ENCODE data around the gene HOXA3.

DNA sequence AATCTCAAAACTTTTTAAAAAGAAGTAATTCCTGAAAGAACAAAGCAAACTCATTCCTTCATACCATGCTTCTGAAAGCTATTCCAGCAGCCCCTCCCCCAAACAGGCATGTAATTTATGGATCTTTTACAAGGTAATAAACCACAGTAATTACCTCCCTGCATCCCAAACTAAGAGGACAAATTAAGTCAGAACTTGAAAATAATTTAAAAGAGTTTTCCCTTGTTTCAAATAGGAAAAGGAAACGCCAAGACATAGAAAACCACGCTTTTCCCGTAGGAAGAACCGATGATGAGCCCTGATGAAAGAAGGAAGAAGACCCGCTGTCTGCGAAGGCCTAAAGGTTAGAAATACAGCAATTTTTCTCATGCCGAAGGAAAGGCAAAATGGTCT, 30.7 kb downstream of the HOXA3 start:
- TF ChIP-seq, protein P1, sequence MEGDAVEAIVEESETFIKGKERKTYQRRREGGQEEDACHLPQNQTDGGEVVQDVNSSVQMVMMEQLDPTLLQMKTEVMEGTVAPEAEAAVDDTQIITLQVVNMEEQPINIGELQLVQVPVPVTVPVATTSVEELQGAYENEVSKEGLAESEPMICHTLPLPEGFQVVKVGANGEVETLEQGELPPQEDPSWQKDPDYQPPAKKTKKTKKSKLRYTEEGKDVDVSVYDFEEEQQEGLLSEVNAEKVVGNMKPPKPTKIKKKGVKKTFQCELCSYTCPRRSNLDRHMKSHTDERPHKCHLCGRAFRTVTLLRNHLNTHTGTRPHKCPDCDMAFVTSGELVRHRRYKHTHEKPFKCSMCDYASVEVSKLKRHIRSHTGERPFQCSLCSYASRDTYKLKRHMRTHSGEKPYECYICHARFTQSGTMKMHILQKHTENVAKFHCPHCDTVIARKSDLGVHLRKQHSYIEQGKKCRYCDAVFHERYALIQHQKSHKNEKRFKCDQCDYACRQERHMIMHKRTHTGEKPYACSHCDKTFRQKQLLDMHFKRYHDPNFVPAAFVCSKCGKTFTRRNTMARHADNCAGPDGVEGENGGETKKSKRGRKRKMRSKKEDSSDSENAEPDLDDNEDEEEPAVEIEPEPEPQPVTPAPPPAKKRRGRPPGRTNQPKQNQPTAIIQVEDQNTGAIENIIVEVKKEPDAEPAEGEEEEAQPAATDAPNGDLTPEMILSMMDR (IDR thresholded peaks at IDR 0.05) = no peak
- no peak for TF ChIP-seq SP1 (CRISPR knock-in tag; conservative IDR thresholded peaks at IDR 0.05)
- no peak for TF ChIP-seq ZNF416 (CRISPR knock-in tag; IDR thresholded peaks at IDR 0.05)
- TF ChIP-seq NR1H2 (CRISPR knock-in tag; IDR thresholded peaks at IDR 0.05) = no peak
- no peak for TF ChIP-seq JUN (CRISPR knock-in tag; IDR thresholded peaks at IDR 0.05)
- TF ChIP-seq, protein P2, sequence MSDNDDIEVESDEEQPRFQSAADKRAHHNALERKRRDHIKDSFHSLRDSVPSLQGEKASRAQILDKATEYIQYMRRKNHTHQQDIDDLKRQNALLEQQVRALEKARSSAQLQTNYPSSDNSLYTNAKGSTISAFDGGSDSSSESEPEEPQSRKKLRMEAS (CRISPR knock-in tag; IDR thresholded peaks at IDR 0.05) = no peak
- TF ChIP-seq, protein P3, sequence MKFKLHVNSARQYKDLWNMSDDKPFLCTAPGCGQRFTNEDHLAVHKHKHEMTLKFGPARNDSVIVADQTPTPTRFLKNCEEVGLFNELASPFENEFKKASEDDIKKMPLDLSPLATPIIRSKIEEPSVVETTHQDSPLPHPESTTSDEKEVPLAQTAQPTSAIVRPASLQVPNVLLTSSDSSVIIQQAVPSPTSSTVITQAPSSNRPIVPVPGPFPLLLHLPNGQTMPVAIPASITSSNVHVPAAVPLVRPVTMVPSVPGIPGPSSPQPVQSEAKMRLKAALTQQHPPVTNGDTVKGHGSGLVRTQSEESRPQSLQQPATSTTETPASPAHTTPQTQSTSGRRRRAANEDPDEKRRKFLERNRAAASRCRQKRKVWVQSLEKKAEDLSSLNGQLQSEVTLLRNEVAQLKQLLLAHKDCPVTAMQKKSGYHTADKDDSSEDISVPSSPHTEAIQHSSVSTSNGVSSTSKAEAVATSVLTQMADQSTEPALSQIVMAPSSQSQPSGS (CRISPR knock-in tag; IDR thresholded peaks at IDR 0.05; ENCODE audit: borderline replicate concordance, low read depth) = no peak
- no peak for TF ChIP-seq ZNF671 (CRISPR knock-in tag; IDR thresholded peaks at IDR 0.05)
- no peak for TF ChIP-seq TP53 (CRISPR knock-in tag; IDR thresholded peaks at IDR 0.05)
- TF ChIP-seq, protein P4, sequence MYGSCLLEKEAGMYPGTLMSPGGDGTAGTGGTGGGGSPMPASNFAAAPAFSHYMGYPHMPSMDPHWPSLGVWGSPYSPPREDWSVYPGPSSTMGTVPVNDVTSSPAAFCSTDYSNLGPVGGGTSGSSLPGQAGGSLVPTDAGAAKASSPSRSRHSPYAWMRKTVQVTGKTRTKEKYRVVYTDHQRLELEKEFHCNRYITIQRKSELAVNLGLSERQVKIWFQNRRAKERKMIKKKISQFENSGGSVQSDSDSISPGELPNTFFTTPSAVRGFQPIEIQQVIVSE (CRISPR knock-in tag; IDR thresholded peaks at IDR 0.05; ENCODE audit: borderline replicate concordance) = no peak
- no peak for TF ChIP-seq ATF1 (CRISPR knock-in tag; IDR thresholded peaks at IDR 0.05)
- TF ChIP-seq FOXP1 (CRISPR knock-in tag; IDR thresholded peaks at IDR 0.05; ENCODE audit: borderline replicate concordance) = no peak

Data from WTC11 (cell line).